ENCODE measurements around the gene PPP3CB.

GRCh38 chr10:73410897-73411296, 84.9 kb downstream of the PPP3CB start:
- TF ChIP-seq CTCF (conservative IDR thresholded peaks at IDR 0.05) (no peak), EZH2 (IDR thresholded peaks at IDR 0.05; ENCODE audit: low read depth) (no peak)

Data from PC-9 (cell line).